ENCODE data around the gene GPR137B. TPM values are rescaled to one million over a fixed set of nuclear protein-coding genes. Genes with fewer than 3 reads are reported as not detected.

GPR137B gene
- total RNA-seq, 1 donor from 2014 or later: 36.7 TPM

DNA sequence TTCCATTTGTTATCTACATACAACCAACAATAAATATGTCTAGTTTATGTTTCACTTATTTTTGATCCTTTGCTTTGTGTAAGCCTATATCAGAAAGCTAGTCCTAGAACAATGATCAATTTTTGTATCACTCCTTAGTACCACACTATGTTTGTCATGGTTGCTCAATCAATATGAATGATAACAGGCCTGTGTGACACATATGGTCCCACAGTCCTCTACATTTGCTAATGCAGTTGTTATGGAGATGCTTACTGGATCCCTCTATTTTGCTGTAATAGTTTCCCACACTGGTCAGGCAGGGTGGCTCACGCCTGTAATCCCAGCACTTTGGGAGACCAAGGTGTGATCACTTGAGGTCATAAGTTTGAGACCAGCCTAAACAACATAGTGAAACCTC is 80.3 kb downstream of the GPR137B start:
- TF ChIP-seq, protein P1, sequence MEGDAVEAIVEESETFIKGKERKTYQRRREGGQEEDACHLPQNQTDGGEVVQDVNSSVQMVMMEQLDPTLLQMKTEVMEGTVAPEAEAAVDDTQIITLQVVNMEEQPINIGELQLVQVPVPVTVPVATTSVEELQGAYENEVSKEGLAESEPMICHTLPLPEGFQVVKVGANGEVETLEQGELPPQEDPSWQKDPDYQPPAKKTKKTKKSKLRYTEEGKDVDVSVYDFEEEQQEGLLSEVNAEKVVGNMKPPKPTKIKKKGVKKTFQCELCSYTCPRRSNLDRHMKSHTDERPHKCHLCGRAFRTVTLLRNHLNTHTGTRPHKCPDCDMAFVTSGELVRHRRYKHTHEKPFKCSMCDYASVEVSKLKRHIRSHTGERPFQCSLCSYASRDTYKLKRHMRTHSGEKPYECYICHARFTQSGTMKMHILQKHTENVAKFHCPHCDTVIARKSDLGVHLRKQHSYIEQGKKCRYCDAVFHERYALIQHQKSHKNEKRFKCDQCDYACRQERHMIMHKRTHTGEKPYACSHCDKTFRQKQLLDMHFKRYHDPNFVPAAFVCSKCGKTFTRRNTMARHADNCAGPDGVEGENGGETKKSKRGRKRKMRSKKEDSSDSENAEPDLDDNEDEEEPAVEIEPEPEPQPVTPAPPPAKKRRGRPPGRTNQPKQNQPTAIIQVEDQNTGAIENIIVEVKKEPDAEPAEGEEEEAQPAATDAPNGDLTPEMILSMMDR (IDR thresholded peaks at IDR 0.05; ENCODE audit: borderline replicate concordance): no peak
- Histone ChIP-seq H3K27ac (replicated peaks) (no peak overlapping the region), H3K4me1 (no peaks in the 10 kb centered on the region), H3K9me3 (replicated peaks) (no peaks in the 10 kb centered on the region), H3K4me3 (no peak overlapping the region), H3K27me3 (ENCODE audit: low read depth) (no peaks in the 10 kb centered on the region), H3K36me3 (peaks cover 48% of the 10 kb centered on the region)
- intact Hi-C loops (cut with micrococcal nuclease): no loop called here
- DNase-seq: no peak

DNA sequence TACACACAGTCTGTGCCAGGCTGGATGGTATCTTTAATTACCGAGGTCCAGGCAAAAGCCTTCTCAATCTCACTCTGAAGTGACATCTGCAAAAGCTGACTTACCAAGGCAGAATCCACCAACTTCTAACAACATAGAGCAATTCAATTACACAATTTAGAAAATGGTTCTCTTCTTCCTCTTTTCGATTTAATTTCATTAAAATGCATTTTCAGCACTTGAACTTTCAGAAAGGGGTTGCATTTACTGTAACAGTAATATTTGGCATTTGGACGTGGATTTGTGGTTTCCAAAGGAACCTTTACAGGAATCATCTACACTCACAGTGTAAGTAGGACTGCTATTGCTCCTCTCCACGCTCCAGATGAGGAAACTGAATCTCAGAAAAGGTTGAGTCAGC is 86.1 kb downstream of the GPR137B start:
- Histone ChIP-seq H3K4me3 (no peak overlapping the region), H3K4me1 (no peaks in the 10 kb centered on the region), H3K27me3 (ENCODE audit: low read depth) (no peaks in the 10 kb centered on the region), H3K27ac (replicated peaks) (no peak overlapping the region), H3K9me3 (replicated peaks) (no peaks in the 10 kb centered on the region), H3K36me3 (peaks cover 44% of the 10 kb centered on the region)
- intact Hi-C loops (cut with micrococcal nuclease): no loop called here
- no peak for DNase-seq
- TF ChIP-seq, protein P1 (IDR thresholded peaks at IDR 0.05; ENCODE audit: borderline replicate concordance): no peak

DNA sequence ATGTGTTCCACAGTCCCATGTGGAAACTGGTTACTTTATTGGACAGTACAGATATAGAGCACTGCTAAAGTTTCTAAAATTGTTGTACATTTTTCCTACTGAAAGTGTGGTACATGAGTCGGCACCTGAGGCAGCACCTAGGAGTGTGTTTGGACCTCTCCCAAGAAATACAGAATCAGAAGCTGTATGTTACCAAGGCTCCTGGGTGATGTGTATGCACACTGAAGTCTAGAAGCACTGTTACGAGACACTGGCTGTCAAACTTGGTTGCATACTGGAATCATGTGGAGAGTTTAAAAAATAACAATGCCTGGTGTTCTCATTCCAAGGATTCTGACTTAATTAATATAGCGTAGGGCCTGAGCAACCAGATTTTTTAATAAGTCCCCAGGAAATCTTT is 92.8 kb downstream of the GPR137B start:
- intact Hi-C loops (cut with micrococcal nuclease): no loop called here
- H3K9me3 ChIP-seq (replicated peaks): no peaks in the 10 kb centered on the region
- no peak overlapping the region for H3K27ac ChIP-seq (replicated peaks)
- no peaks in the 10 kb centered on the region for H3K27me3 ChIP-seq (ENCODE audit: low read depth)
- DNase-seq: no peak
- TF ChIP-seq, protein P1 (IDR thresholded peaks at IDR 0.05; ENCODE audit: borderline replicate concordance): no peak
- no peaks in the 10 kb centered on the region for H3K4me1 ChIP-seq
- peaks cover 33% of the 10 kb centered on the region for H3K36me3 ChIP-seq
- no peak overlapping the region for H3K4me3 ChIP-seq

DNA sequence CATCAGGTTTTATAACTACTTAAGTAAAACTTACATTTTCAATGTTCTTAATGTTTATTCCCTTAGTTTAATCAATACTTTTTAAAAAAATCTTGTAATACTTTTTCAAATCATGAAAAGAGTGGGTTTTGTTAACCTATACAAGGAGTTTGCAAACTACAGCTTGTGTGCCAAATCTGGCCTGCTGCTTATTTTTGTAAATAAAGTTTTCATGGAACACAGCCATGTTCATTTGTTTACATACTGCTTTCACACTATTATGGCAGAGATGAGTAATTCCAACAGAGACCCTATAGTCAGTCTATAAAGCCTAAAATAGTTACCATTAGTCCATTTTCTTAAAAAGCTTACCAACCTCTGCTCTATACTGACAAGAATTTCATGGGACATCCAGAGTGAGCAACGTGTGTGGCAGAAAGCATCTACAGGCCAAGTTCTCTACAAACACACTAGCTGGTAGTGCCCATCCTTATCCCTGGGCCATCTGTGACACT is 96.8 kb downstream of the GPR137B start:
- intact Hi-C loops (cut with micrococcal nuclease): no loop called here
- no peaks in the 10 kb centered on the region for H3K4me1 ChIP-seq
- no peak overlapping the region for H3K4me3 ChIP-seq
- no peak overlapping the region for H3K27ac ChIP-seq (replicated peaks)
- H3K9me3 ChIP-seq (replicated peaks): no peaks in the 10 kb centered on the region
- no peak for DNase-seq
- no peaks in the 10 kb centered on the region for H3K27me3 ChIP-seq (ENCODE audit: low read depth)
- peaks cover 41% of the 10 kb centered on the region for H3K36me3 ChIP-seq
- TF ChIP-seq, protein P1 (IDR thresholded peaks at IDR 0.05; ENCODE audit: borderline replicate concordance): no peak

DNA sequence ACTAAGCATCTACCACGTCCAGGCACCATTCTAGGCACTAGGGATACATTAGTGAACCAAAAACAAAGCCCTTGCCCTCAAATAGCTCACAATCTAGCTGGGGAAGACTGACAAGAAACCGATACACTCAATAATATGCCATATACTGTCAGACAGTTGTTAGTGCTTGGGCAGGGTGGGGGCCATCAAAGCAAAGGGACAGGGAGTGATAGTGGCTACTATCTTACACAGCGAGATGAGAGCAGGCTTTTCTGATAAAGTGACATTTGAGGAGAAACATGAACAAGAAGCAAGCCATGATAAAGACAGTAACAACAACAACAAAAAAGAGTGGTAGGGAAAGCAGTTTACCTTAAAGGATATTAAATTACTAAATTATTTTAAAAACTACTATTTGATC is 98.3 kb downstream of the GPR137B start:
- DNase-seq: no peak
- Histone ChIP-seq H3K4me3 (no peak overlapping the region), H3K4me1 (no peaks in the 10 kb centered on the region), H3K36me3 (peaks cover 29% of the 10 kb centered on the region), H3K27me3 (ENCODE audit: low read depth) (no peaks in the 10 kb centered on the region), H3K27ac (replicated peaks) (no peak overlapping the region), H3K9me3 (replicated peaks) (no peaks in the 10 kb centered on the region)
- intact Hi-C loops (cut with micrococcal nuclease): no loop called here
- TF ChIP-seq, protein P1 (IDR thresholded peaks at IDR 0.05; ENCODE audit: borderline replicate concordance): no peak
